ENCODE measurements around the gene AP1AR.

- TF ChIP-seq, protein P1, sequence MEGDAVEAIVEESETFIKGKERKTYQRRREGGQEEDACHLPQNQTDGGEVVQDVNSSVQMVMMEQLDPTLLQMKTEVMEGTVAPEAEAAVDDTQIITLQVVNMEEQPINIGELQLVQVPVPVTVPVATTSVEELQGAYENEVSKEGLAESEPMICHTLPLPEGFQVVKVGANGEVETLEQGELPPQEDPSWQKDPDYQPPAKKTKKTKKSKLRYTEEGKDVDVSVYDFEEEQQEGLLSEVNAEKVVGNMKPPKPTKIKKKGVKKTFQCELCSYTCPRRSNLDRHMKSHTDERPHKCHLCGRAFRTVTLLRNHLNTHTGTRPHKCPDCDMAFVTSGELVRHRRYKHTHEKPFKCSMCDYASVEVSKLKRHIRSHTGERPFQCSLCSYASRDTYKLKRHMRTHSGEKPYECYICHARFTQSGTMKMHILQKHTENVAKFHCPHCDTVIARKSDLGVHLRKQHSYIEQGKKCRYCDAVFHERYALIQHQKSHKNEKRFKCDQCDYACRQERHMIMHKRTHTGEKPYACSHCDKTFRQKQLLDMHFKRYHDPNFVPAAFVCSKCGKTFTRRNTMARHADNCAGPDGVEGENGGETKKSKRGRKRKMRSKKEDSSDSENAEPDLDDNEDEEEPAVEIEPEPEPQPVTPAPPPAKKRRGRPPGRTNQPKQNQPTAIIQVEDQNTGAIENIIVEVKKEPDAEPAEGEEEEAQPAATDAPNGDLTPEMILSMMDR (IDR thresholded peaks at IDR 0.05) = no peak
- no peak for TF ChIP-seq POLR2A (IDR thresholded peaks at IDR 0.05)
- no peak for TF ChIP-seq EP300 (IDR thresholded peaks at IDR 0.05)
Observed at GRCh38 chr4:112270640-112271421, 39.2 kb downstream of the AP1AR start.

Measured in suprapubic skin (tissue), 3 donors.